Coronary artery (tissue), 2 donors: ENCODE measurements around the gene MAST4.

Experiments used
- DNase-seq: peaks from one replicate; pipeline ENCODE4 v3.0.0-alpha.2; 2017; ENCODE audit warnings: low spot score
- H3K27ac ChIP-seq, 2 donors: fragments of 200-600 bp; sonication (generic); one replicate each; pipeline ENCODE4 v1.5.1; 2016 to 2019
- H3K4me3 ChIP-seq: fragments of 200-600 bp; sonication (generic); 2 replicates; pipeline ENCODE4 v1.5.1; 2016; ENCODE audit warnings: mild to moderate bottlenecking, moderate library complexity
- CTCF ChIP-seq: fragments of 200-600 bp; sonication (generic); IDR thresholded peaks from one replicate; pipeline ENCODE4 v1.5.1; 2019; ENCODE audit warnings: antibody characterized with exemption

Gene MAST4

GRCh38 chr5:66896171-66896570, 300.0 kb downstream of the MAST4 start:
- no peak overlapping the region for H3K27ac ChIP-seq
- TF ChIP-seq CTCF: no peak
- no peak overlapping the region for H3K4me3 ChIP-seq
- DNase-seq: no peak

GRCh38 chr5:66897356-66897755, 301.2 kb downstream of the MAST4 start:
- no peak overlapping the region for H3K4me3 ChIP-seq
- no peak overlapping the region for H3K27ac ChIP-seq
- no peak for TF ChIP-seq CTCF
- DNase-seq: no peak

GRCh38 chr5:66898241-66898995, 302.2 kb downstream of the MAST4 start:
- no peak for TF ChIP-seq CTCF
- H3K27ac ChIP-seq: no peak overlapping the region

GRCh38 chr5:66903218-66903617, 307.0 kb downstream of the MAST4 start:
- DNase-seq: no peak
- H3K4me3 ChIP-seq: no peak overlapping the region
- TF ChIP-seq CTCF: no peak
- no peak overlapping the region for H3K27ac ChIP-seq

More at GRCh38 chr5:66898241-66898995, 302.2 kb downstream of the MAST4 start:
- no peak for DNase-seq
- H3K4me3 ChIP-seq: no peak overlapping the region

- no peak for TF ChIP-seq CTCF
- H3K27ac ChIP-seq: no peak overlapping the region
- DNase-seq: no peak
- no peak overlapping the region for H3K4me3 ChIP-seq
Observed at GRCh38 chr5:66903709-66904108, 307.5 kb downstream of the MAST4 start.

GRCh38 chr5:66904189-66904588, 308.0 kb downstream of the MAST4 start:
- no peak for DNase-seq
- no peak for TF ChIP-seq CTCF
- no peak overlapping the region for H3K4me3 ChIP-seq
- H3K27ac ChIP-seq: no peak overlapping the region

- no peak overlapping the region for H3K27ac ChIP-seq
Observed at GRCh38 chr5:66906021-66906420, 309.8 kb downstream of the MAST4 start.

More at GRCh38 chr5:66906021-66906420, 309.8 kb downstream of the MAST4 start:
- H3K4me3 ChIP-seq: no peak overlapping the region
- no peak for DNase-seq
- no peak for TF ChIP-seq CTCF
